Upper lobe of left lung (tissue), 6 donors: Measurements from ENCODE around the gene SUMF1. TPM values are rescaled to one million over a fixed set of nuclear protein-coding genes. Genes with fewer than 3 reads are reported as not detected.

Experiments
- ATAC-seq, 2 donors: fragments of 200-7000 bp; cut with Tn5 transposase; one replicate each; pipeline ENCODE4 v1.9.1; 2022; ENCODE audit warnings: mild to moderate bottlenecking in 2 of 2, moderate library complexity in 2 of 2; ENCODE audit not compliant: low FRiP score in 2 of 2
- DNase-seq, 2 donors: peaks; one replicate each; pipeline ENCODE4 v3.0.0-alpha.2; 2019 to 2020
- H3K27ac ChIP-seq, 4 donors: fragments of 200-600 bp; sonication (generic); one replicate each; pipeline ENCODE4 v1.5.1; 2016 to 2019
- H3K27me3 ChIP-seq, 4 donors: fragments of 200-600 bp; sonication (generic); one replicate each; pipeline ENCODE4 v1.5.1; 2017 to 2019
- H3K36me3 ChIP-seq, 4 donors: fragments of 200-600 bp; sonication (generic); one replicate each; pipeline ENCODE4 v1.5.1; 2016 to 2019
- H3K4me1 ChIP-seq, 4 donors: fragments of 200-600 bp; sonication (generic); one replicate each; pipeline ENCODE4 v1.5.1; 2018 to 2019
- H3K4me3 ChIP-seq, 4 donors: fragments of 200-600 bp; sonication (generic); one replicate each; pipeline ENCODE4 v1.5.1; 2017 to 2019; ENCODE audit warnings: mild to moderate bottlenecking in 2 of 4, moderate library complexity in 1 of 4
- H3K9me3 ChIP-seq, 4 donors: fragments of 200-600 bp; sonication (generic); one replicate each; pipeline ENCODE4 v1.5.1; 2018 to 2019
- EP300 ChIP-seq, 4 donors: sonication (generic); formaldehyde crosslinking; IDR thresholded peaks; one replicate each; pipeline ENCODE4 v1.5.1; 2017; ENCODE audit warnings: antibody characterized with exemption in 4 of 4, control low read depth in 2 of 4
- POLR2A ChIP-seq, 4 donors: fragments of 450-650 bp; IDR thresholded peaks; one replicate each; pipeline ENCODE4 v1.5.1; 2016 to 2017; ENCODE audit warnings: antibody characterized with exemption in 4 of 4, mild to moderate bottlenecking in 2 of 4
- POLR2AphosphoS5 ChIP-seq, 2 donors: sonication (generic); formaldehyde crosslinking; IDR thresholded peaks; one replicate each; pipeline ENCODE4 v1.5.1; 2017; ENCODE audit warnings: antibody characterized with exemption in 2 of 2
- WGBS, 2 donors: methylation state at CpG; one replicate each; pipeline ENCODE4 v1.1.5; 2017 to 2018; 5-methylcytosine and 5-hydroxymethylcytosine counted together
- total RNA-seq, 6 donors: library from RNA; depleted of rRNA in 4 of 6; stranded (reverse); fragments of >200 nt in 4 of 6; gene quantifications; one replicate each; pipeline versions ENCODE4 v1.1.0 to v1.2.1, GENCODE V29; 2016 to 2021
- TF ChIP-seq, protein P1 (sequence below), 6 experiments: fragments of 450-650 bp in 4 of 6; fragments of 200-600 bp in 2 of 6; sonication (generic) in 2 of 6; IDR thresholded peaks; one replicate each; pipeline ENCODE4 v1.5.1; 2016 to 2019; ENCODE audit warnings: antibody characterized with exemption in 6 of 6
- donor health status: DM: no; HTN: no; CAD: no; lungs with moderate emphysema.
- donor health status: DM: no; HTN: yes; CAD: no; lungs with severe emphysema.

Gene SUMF1
- total RNA-seq, 6 donors from 2014 or later, result 34.5 to 63.0 (median 54.0) TPM

GRCh38 chr3:4498446-4498845 lies 31.4 kb upstream of the SUMF1 start:
- TF ChIP-seq EP300 (IDR thresholded peaks at IDR 0.05) (no peak), POLR2AphosphoS5 (IDR thresholded peaks at IDR 0.05) (no peak), POLR2A (IDR thresholded peaks at IDR 0.05) (no peak)
- TF ChIP-seq, protein P1, sequence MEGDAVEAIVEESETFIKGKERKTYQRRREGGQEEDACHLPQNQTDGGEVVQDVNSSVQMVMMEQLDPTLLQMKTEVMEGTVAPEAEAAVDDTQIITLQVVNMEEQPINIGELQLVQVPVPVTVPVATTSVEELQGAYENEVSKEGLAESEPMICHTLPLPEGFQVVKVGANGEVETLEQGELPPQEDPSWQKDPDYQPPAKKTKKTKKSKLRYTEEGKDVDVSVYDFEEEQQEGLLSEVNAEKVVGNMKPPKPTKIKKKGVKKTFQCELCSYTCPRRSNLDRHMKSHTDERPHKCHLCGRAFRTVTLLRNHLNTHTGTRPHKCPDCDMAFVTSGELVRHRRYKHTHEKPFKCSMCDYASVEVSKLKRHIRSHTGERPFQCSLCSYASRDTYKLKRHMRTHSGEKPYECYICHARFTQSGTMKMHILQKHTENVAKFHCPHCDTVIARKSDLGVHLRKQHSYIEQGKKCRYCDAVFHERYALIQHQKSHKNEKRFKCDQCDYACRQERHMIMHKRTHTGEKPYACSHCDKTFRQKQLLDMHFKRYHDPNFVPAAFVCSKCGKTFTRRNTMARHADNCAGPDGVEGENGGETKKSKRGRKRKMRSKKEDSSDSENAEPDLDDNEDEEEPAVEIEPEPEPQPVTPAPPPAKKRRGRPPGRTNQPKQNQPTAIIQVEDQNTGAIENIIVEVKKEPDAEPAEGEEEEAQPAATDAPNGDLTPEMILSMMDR (IDR thresholded peaks at IDR 0.05), result no peak
- H3K27ac ChIP-seq, result no peak overlapping the region
- H3K4me3 ChIP-seq, result no peak overlapping the region
- ATAC-seq (no peak), DNase-seq (no peak)
- peaks cover 17 to 28% (median 22%) of the 10 kb centered on the region in 4 donors for H3K4me1 ChIP-seq
- WGBS, 2 donors, result 76 to 85% methylated on average over 5 of the region's 5 CpGs
- no peaks in the 10 kb centered on the region for H3K9me3 ChIP-seq
- no peaks in the 10 kb centered on the region for H3K36me3 ChIP-seq
- no peaks in the 10 kb centered on the region for H3K27me3 ChIP-seq

GRCh38 chr3:4497843-4498324 lies 30.8 kb upstream of the SUMF1 start:
- no peaks in the 10 kb centered on the region for H3K27me3 ChIP-seq
- no peaks in the 10 kb centered on the region for H3K9me3 ChIP-seq
- TF ChIP-seq EP300 (IDR thresholded peaks at IDR 0.05) (no peak), POLR2AphosphoS5 (IDR thresholded peaks at IDR 0.05) (no peak), POLR2A (IDR thresholded peaks at IDR 0.05) (no peak)
- TF ChIP-seq, protein P1 (IDR thresholded peaks at IDR 0.05), result no peak
- ATAC-seq (no peak), DNase-seq (no peak)
- H3K27ac ChIP-seq, result no peak overlapping the region
- 48 to 50% methylated on average over 1 of the region's 1 CpG for WGBS, 2 donors
- peaks cover 17 to 28% (median 22%) of the 10 kb centered on the region in 4 donors for H3K4me1 ChIP-seq
- H3K36me3 ChIP-seq, result no peaks in the 10 kb centered on the region
- H3K4me3 ChIP-seq, result no peak overlapping the region

DNA sequence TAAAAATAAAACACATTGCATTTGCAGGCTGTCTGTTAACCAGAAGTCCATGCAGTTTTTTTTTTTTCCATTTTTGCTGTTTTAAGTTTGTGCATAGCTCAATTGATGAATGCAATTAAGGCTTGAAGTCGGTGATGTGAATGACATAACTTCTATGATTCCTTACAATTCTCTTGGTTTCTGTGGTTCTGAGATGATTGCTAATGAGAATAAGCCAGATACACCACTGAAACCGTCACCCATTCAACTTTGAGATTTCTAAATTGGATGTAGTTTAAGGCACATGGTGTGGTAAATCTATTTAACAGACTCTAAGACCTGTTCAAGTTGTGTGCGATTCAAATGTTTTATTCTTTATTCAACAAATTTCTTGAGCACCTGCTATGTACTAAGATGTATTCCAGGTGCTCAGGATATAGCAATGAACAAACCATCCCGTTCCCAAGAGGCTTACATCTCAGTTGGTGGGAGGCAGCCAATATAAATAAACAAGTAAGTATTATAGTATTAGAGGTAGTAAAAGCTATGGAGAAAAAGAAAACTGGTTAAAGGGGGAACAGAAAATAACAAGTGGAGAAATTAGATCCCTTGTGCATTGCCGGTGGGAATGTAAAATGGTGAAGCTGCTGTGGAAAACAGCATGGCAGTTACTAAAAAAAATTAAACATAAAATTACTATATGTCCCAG lies 30.1 kb upstream of the SUMF1 start:
- no peak overlapping the region for H3K27ac ChIP-seq
- no peak for TF ChIP-seq EP300 (IDR thresholded peaks at IDR 0.05)
- TF ChIP-seq POLR2AphosphoS5 (IDR thresholded peaks at IDR 0.05), result no peak
- no peak for TF ChIP-seq POLR2A (IDR thresholded peaks at IDR 0.05)
- TF ChIP-seq, protein P1 (IDR thresholded peaks at IDR 0.05), result no peak
- ATAC-seq, result no peak
- H3K36me3 ChIP-seq, result no peaks in the 10 kb centered on the region
- no peaks in the 10 kb centered on the region for H3K9me3 ChIP-seq
- whole genome bisulfite sequencing, 2 donors, result 65 to 79% methylated on average over 5 of the region's 5 CpGs
- no peak for DNase-seq
- no peaks in the 10 kb centered on the region for H3K27me3 ChIP-seq
- no peak overlapping the region for H3K4me3 ChIP-seq
- H3K4me1 ChIP-seq, result peaks cover 17 to 25% (median 22%) of the 10 kb centered on the region in 4 donors

DNA sequence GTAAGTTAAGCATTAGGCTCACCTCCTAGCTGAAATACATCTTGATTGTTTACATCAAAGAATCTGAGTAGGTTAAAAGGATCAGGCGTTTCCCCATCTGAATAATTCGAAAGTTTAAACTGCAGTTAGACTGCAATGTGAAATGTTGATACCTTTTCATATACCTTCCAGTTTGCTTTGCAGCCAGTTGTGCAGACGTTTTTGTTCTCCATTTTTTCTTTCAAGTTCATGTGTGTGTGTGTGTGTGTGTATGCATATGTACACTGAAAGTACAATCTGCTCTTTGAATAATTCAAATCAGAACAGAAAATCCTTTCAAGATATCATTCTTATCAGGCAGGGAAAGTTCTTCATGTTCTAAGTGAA lies 29.0 kb upstream of the SUMF1 start:
- H3K9me3 ChIP-seq, result no peaks in the 10 kb centered on the region
- H3K27ac ChIP-seq, result no peak overlapping the region
- H3K4me1 ChIP-seq, result peaks cover 19 to 31% (median 25%) of the 10 kb centered on the region in 4 donors
- no peaks in the 10 kb centered on the region for H3K27me3 ChIP-seq
- TF ChIP-seq, protein P1 (IDR thresholded peaks at IDR 0.05), result no peak
- TF ChIP-seq EP300 (IDR thresholded peaks at IDR 0.05) (no peak), POLR2A (IDR thresholded peaks at IDR 0.05) (no peak), POLR2AphosphoS5 (IDR thresholded peaks at IDR 0.05) (no peak)
- H3K4me3 ChIP-seq, result peak overlapping the region in 1 of 4 donors; percentile 88
- no peaks in the 10 kb centered on the region for H3K36me3 ChIP-seq
- ATAC-seq, result no peak
- 50 to 76% methylated on average over 3 of the region's 3 CpGs for WGBS, 2 donors
- DNase-seq, result no peak
